K562 (cell line): Measurements from ENCODE around the gene SMNDC1.

Experiments
- CSDE1 ChIP-seq, 2 experiments: fragments of 450-650 bp; IDR thresholded peaks; 2 replicates each; pipeline ENCODE4 v1.6.1; 2016; ENCODE audit warnings: mild to moderate bottlenecking in 1 of 2
- CTCF ChIP-seq, 3 experiments: IDR thresholded peaks in 2 of 3; conservative IDR thresholded peaks in 1 of 3; 2 replicates each; pipeline ENCODE4 v1.5.1; 2011 to 2012; ENCODE audit warnings: low read length in 3 of 3, mild to moderate bottlenecking in 3 of 3, control low read depth in 2 of 3, improper control_type of control experiment in 1 of 3, inconsistent platforms in 1 of 3, low read depth in 1 of 3, mixed read lengths in 1 of 3, moderate library complexity in 1 of 3; ENCODE audit not compliant: insufficient read depth in 2 of 3
- FOSL1 ChIP-seq: fragments of 200-800 bp; sonication (Bioruptor generic); conservative IDR thresholded peaks from 2 replicates; pipeline ENCODE4 v1.6.1; 2016; ENCODE audit warnings: missing genetic modification characterization, missing compliant biosample characterization
- GABPA ChIP-seq: fragments of 200-800 bp; sonication (Bioruptor generic); conservative IDR thresholded peaks from 2 replicates; pipeline ENCODE4 v1.6.1; 2016; ENCODE audit warnings: low read depth, missing genetic modification characterization, missing compliant biosample characterization
- GABPB1 ChIP-seq: sonication (generic); formaldehyde crosslinking; IDR thresholded peaks from 2 replicates; pipeline ENCODE4 v1.8.0; 2022; ENCODE audit warnings: mild to moderate bottlenecking, missing genetic modification reagents
- HNRNPK ChIP-seq: fragments of 200-400 bp; formaldehyde crosslinking; IDR thresholded peaks from one replicate; pipeline ENCODE4 v1.6.1; 2018; ENCODE audit warnings: mild to moderate bottlenecking, low read depth, low read length; ENCODE audit not compliant: poor library complexity, severe bottlenecking
- KAT7 ChIP-seq: sonication (generic); formaldehyde crosslinking; IDR thresholded peaks from 2 replicates; pipeline ENCODE4 v1.8.0; 2022; ENCODE audit warnings: missing genetic modification reagents, mild to moderate bottlenecking, borderline replicate concordance
- MYC ChIP-seq, 2 experiments: fragments of 250-450 bp in 1 of 2; sonication (Bioruptor Pico) in 1 of 2; IDR thresholded peaks; 2 replicates each; pipeline versions ENCODE4 v1.5.1 to v1.6.1; 2012 to 2021; ENCODE audit warnings: low read depth in 2 of 2, borderline replicate concordance in 1 of 2, improper control_type of control experiment in 1 of 2, low read length in 1 of 2, mild to moderate bottlenecking in 1 of 2, moderate library complexity in 1 of 2
- NR1H2 ChIP-seq: sonication (generic); formaldehyde crosslinking; IDR thresholded peaks from 2 replicates; pipeline ENCODE4 v1.4.0; 2020; ENCODE audit warnings: mild to moderate bottlenecking, missing genetic modification reagents
- POLR2A ChIP-seq: fragments of 450-650 bp; conservative IDR thresholded peaks from 2 replicates; pipeline ENCODE4 v1.6.1; 2016
- TAF1 ChIP-seq: IDR thresholded peaks from 2 replicates; pipeline ENCODE4 v1.6.1; 2011; ENCODE audit warnings: mild to moderate bottlenecking, low read length, moderate library complexity; ENCODE audit not compliant: insufficient read depth, control insufficient read depth, severe bottlenecking; ENCODE audit errors: extremely low read depth
- ZNF561 ChIP-seq: fragments of 450-650 bp; formaldehyde crosslinking; conservative IDR thresholded peaks from 2 replicates; pipeline ENCODE4 v1.4.0; 2020; ENCODE audit warnings: mild to moderate bottlenecking, moderate library complexity

GRCh38 chr10:110349831-110350230 is 45.1 kb upstream of the SMNDC1 start:
- TF ChIP-seq KAT7 (CRISPR knock-in tag) (no peak), TAF1 (no peak), FOSL1 (tag) (no peak), CTCF (IDR thresholded peaks at IDR 0.05 in 2 of 3, conservative IDR thresholded peaks at IDR 0.05 in 1 of 3; ENCODE audit: insufficient read depth in 2 of 3, low read depth in 1 of 3, low read length in 3 of 3) (no peak), GABPA (tag) (no peak), CSDE1 (IDR thresholded peaks at IDR 0.05) (no peak), GABPB1 (CRISPR knock-in tag) (no peak), ZNF561 (CRISPR knock-in tag) (no peak), HNRNPK (no peak), MYC (IDR thresholded peaks at IDR 0.05; ENCODE audit: low read depth, low read length) (no peak), MYC (CRISPR knock-in tag; IDR thresholded peaks at IDR 0.05; ENCODE audit: borderline replicate concordance, low read depth) (no peak), POLR2A (no peak), NR1H2 (no peak)
